Measurements from ENCODE around the gene ATP5IF1. TPM values are rescaled to one million over a fixed set of nuclear protein-coding genes. Genes with fewer than 3 reads are reported as not detected.

The ATP5IF1 gene
- total and polyA plus RNA-seq, 2 of the 13 experiments (the other 11 are each of a cell fraction or from before 2014, with no cell fraction given) = 97.7 to 131 TPM

GRCh38 chr1:28259252-28259933 lies 23.5 kb downstream of the ATP5IF1 start, which contains the start of gene SESN2 (continued):
- TF ChIP-seq ZNF142 (CRISPR knock-in tag; IDR thresholded peaks at IDR 0.05) = 0 out of 2 replicates have a peak, but pooled peaks have one; percentile 58
- TF ChIP-seq ZNF83 (CRISPR knock-in tag; IDR thresholded peaks at IDR 0.05; ENCODE audit: borderline replicate concordance) = no peak
- no peak for TF ChIP-seq TRAFD1 (CRISPR knock-in tag; IDR thresholded peaks at IDR 0.05; ENCODE audit: borderline replicate concordance)
- TF ChIP-seq ZNF234 (CRISPR knock-in tag; conservative IDR thresholded peaks at IDR 0.05) = no peak
- no peak for TF ChIP-seq CBX1 (IDR thresholded peaks at IDR 0.05; ENCODE audit: low read depth)
- no peak for TF ChIP-seq FOXK2 (IDR thresholded peaks at IDR 0.05)
- no peak for TF ChIP-seq ZNF597 (CRISPR knock-in tag; IDR thresholded peaks at IDR 0.05)
- 0 out of 2 replicates have a peak, but pooled peaks have one; percentile 11 for TF ChIP-seq ZNF124 (CRISPR knock-in tag; IDR thresholded peaks at IDR 0.05)
- no peak for TF ChIP-seq ZNF451 (CRISPR knock-in tag; IDR thresholded peaks at IDR 0.05)
- TF ChIP-seq ATF2 (CRISPR knock-in tag; IDR thresholded peaks at IDR 0.05) = no peak
- TF ChIP-seq MYPOP (CRISPR knock-in tag; IDR thresholded peaks at IDR 0.05) = peak; percentile 79; the same call in 1 of the 2 replicates
- TF ChIP-seq TARDBP (CRISPR knock-in tag; IDR thresholded peaks at IDR 0.05) = peak; percentile 36; the same call in 1 of the 2 replicates
- TF ChIP-seq THYN1 (CRISPR knock-in tag; IDR thresholded peaks at IDR 0.05; ENCODE audit: borderline replicate concordance, low read depth) = no peak
- no peak for TF ChIP-seq ZNF782 (CRISPR knock-in tag; IDR thresholded peaks at IDR 0.05; ENCODE audit: borderline replicate concordance)
- no peak for TF ChIP-seq XBP1 (CRISPR knock-in tag; IDR thresholded peaks at IDR 0.05)
- TF ChIP-seq ZNF850 (CRISPR knock-in tag; conservative IDR thresholded peaks at IDR 0.05) = no peak
- TF ChIP-seq PRMT3 (CRISPR knock-in tag; IDR thresholded peaks at IDR 0.05; ENCODE audit: borderline replicate concordance, low read depth) = 0 out of 2 replicates have a peak, but pooled peaks have one; percentile 32
- no peak for TF ChIP-seq ZNF12 (CRISPR knock-in tag; IDR thresholded peaks at IDR 0.05)
- TF ChIP-seq ATF1 (CRISPR knock-in tag; IDR thresholded peaks at IDR 0.05) = peak; percentile 46; the same call in 1 of the 2 replicates

All from HepG2 (cell line).